ENCODE results near the gene TMEM239. TPM values are rescaled to one million over a fixed set of nuclear protein-coding genes. Genes with fewer than 3 reads are reported as not detected.

Gene TMEM239
- polyA plus RNA-seq, 1 donor (not counting 4 experiments of a cell fraction or from before 2014, with no cell fraction given), result not detected

- Histone ChIP-seq H3K27ac (ENCODE audit: control insufficient read depth, insufficient read depth, low read length) (no peak overlapping the region), H3K4me2 (ENCODE audit: control insufficient read depth, extremely low read depth, insufficient read depth, low read depth, low read length) (no peak overlapping the region), H3K4me3 (ENCODE audit: control insufficient read depth in 2 of 3, extremely low read depth in 1 of 3, insufficient read depth in 2 of 3, low read depth in 1 of 3, low read length in 3 of 3) (no peak overlapping the region), H2AFZ (ENCODE audit: control insufficient read depth, low read length) (no peak overlapping the region), H3K27me3 (ENCODE audit: control insufficient read depth, extremely low read depth, insufficient read depth, low read length) (peaks cover 80% of the 10 kb centered on the region), H3K4me1 (ENCODE audit: control insufficient read depth, extremely low read depth, insufficient read depth, low read length) (peaks cover 2% of the 10 kb centered on the region), H3K9me3 (ENCODE audit: control insufficient read depth, low read depth, low read length) (peaks cover 2% of the 10 kb centered on the region), H3K9ac (ENCODE audit: control insufficient read depth, extremely low read depth, insufficient read depth, low read length) (no peak overlapping the region), H3K36me3 (ENCODE audit: control insufficient read depth in 2 of 2, extremely low read depth in 1 of 2, insufficient read depth in 2 of 2, low read length in 2 of 2) (no peaks in the 10 kb centered on the region), H4K20me1 (ENCODE audit: control insufficient read depth, extremely low read depth, insufficient read depth, low read length) (no peaks in the 10 kb centered on the region), H3K79me2 (ENCODE audit: control insufficient read depth, insufficient read depth, low read length) (no peaks in the 10 kb centered on the region), H3K9me1 (ENCODE audit: control insufficient read depth, extremely low read depth, insufficient read depth, low read length) (no peaks in the 10 kb centered on the region)
- no peak for FAIRE-seq
- TF ChIP-seq EZH2 (IDR thresholded peaks at IDR 0.05; ENCODE audit: low read length), result peak; percentile 98
- TF ChIP-seq CTCF (optimal IDR thresholded peaks at IDR 0.05 in 1 of 3, IDR thresholded peaks at IDR 0.05 in 1 of 3, conservative IDR thresholded peaks at IDR 0.05 in 1 of 3; ENCODE audit: extremely low read depth in 1 of 3, insufficient read depth in 2 of 3, low read length in 3 of 3), result no peak
- dilution Hi-C loops (cut with MboI; ENCODE audit: extremely low pct_ligation_motif_present, low sequenced_read_pairs), result no loop called here
- no peak for DNase-seq (ENCODE audit: low read depth, low spot score)
These were observed 16.3 kb upstream of the TMEM239 start for GRCh38 chr20:2799688-2800520.

GRCh38 chr20:2800521-2801285, 15.5 kb upstream of the TMEM239 start, which contains the start of gene CPXM1:
Gene CPXM1, minus strand, starts transcription at chr20:2800627. Its CDS starts 55 bp downstream, at chr20:2800572.
- no peak within 1 kb of the TSS for H3K4me3 ChIP-seq (ENCODE audit: control insufficient read depth in 2 of 3, extremely low read depth in 1 of 3, insufficient read depth in 2 of 3, low read depth in 1 of 3, low read length in 3 of 3)
- H3K36me3 ChIP-seq (ENCODE audit: control insufficient read depth in 2 of 2, extremely low read depth in 1 of 2, insufficient read depth in 2 of 2, low read length in 2 of 2), result no peaks in the 10 kb centered on the region
- dilution Hi-C loops (cut with MboI; ENCODE audit: extremely low pct_ligation_motif_present, low sequenced_read_pairs), result no loop called here
- H3K4me1 ChIP-seq (ENCODE audit: control insufficient read depth, extremely low read depth, insufficient read depth, low read length), result peaks cover 2% of the 10 kb centered on the region
- no peak within 1 kb of the TSS for H3K4me2 ChIP-seq (ENCODE audit: control insufficient read depth, extremely low read depth, insufficient read depth, low read depth, low read length)
- H3K9me1 ChIP-seq (ENCODE audit: control insufficient read depth, extremely low read depth, insufficient read depth, low read length), result no peaks in the 10 kb centered on the region
- H3K9me3 ChIP-seq (ENCODE audit: control insufficient read depth, low read depth, low read length), result peaks cover 2% of the 10 kb centered on the region
- H3K9ac ChIP-seq (ENCODE audit: control insufficient read depth, extremely low read depth, insufficient read depth, low read length), result no peak within 1 kb of the TSS
- no peaks in the 10 kb centered on the region for H3K79me2 ChIP-seq (ENCODE audit: control insufficient read depth, insufficient read depth, low read length)
- H2AFZ ChIP-seq (ENCODE audit: control insufficient read depth, low read length), result no peak within 1 kb of the TSS
- H4K20me1 ChIP-seq (ENCODE audit: control insufficient read depth, extremely low read depth, insufficient read depth, low read length), result no peaks in the 10 kb centered on the region
- DNase-seq (ENCODE audit: low read depth, low spot score) (no peak), FAIRE-seq (no peak)
- TF ChIP-seq EZH2 (IDR thresholded peaks at IDR 0.05; ENCODE audit: low read length) (no peak), CTCF (optimal IDR thresholded peaks at IDR 0.05 in 1 of 3, IDR thresholded peaks at IDR 0.05 in 1 of 3, conservative IDR thresholded peaks at IDR 0.05 in 1 of 3; ENCODE audit: extremely low read depth in 1 of 3, insufficient read depth in 2 of 3, low read length in 3 of 3) (no peak)
- no peak within 1 kb of the TSS for H3K27ac ChIP-seq (ENCODE audit: control insufficient read depth, insufficient read depth, low read length)
- peaks cover 84% of the 10 kb centered on the region for H3K27me3 ChIP-seq (ENCODE audit: control insufficient read depth, extremely low read depth, insufficient read depth, low read length)

All from keratinocyte (primary cell).